ENCODE data around the gene PMF1. TPM values are rescaled to one million over a fixed set of nuclear protein-coding genes. Genes with fewer than 3 reads are reported as not detected.
"Not testable (repeated sequence)": the region's sequence is repeated elsewhere in the genome, so short reads cannot be mapped to it uniquely, and the experiment has no call there.

Gene PMF1
- total RNA-seq, 1 donor from 2014 or later = 83.3 TPM

DNA sequence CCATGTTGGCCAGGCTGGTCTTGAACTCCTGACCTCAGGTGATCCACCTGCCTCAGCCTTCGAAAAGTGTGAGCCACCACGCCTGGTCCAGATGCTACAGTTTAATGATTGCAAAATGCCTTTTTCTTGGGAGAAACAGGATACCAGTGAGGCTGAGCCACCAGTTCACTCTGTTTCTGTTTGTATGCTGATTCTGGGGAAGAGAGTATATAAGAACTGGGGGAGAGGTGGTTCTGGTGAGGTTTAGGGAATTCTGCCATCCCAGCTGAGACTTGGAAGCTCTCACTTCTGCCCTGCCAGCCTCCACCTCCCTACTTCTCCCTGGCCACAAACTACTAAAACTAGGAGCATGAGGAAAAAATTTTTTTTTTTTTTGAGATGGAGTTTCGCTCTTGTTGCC, 8.1 kb upstream of the PMF1 start:
- H3K27me3 Mint-ChIP-seq (ENCODE audit: low read depth) = no peaks in the 10 kb centered on the region
- no peak for DNase-seq (ENCODE audit: low read depth, low spot score)
- TF ChIP-seq, protein P1, sequence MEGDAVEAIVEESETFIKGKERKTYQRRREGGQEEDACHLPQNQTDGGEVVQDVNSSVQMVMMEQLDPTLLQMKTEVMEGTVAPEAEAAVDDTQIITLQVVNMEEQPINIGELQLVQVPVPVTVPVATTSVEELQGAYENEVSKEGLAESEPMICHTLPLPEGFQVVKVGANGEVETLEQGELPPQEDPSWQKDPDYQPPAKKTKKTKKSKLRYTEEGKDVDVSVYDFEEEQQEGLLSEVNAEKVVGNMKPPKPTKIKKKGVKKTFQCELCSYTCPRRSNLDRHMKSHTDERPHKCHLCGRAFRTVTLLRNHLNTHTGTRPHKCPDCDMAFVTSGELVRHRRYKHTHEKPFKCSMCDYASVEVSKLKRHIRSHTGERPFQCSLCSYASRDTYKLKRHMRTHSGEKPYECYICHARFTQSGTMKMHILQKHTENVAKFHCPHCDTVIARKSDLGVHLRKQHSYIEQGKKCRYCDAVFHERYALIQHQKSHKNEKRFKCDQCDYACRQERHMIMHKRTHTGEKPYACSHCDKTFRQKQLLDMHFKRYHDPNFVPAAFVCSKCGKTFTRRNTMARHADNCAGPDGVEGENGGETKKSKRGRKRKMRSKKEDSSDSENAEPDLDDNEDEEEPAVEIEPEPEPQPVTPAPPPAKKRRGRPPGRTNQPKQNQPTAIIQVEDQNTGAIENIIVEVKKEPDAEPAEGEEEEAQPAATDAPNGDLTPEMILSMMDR (conservative IDR thresholded peaks at IDR 0.05) = no peak
- no peaks in the 10 kb centered on the region for H3K9me3 Mint-ChIP-seq
- no peak overlapping the region for H3K27ac Mint-ChIP-seq (ENCODE audit: unreplicated experiment)
- H3K4me3 Mint-ChIP-seq = no peak overlapping the region
- H3K4me1 Mint-ChIP-seq = no peaks in the 10 kb centered on the region
- no peaks in the 10 kb centered on the region for H3K36me3 Mint-ChIP-seq (ENCODE audit: low read depth)

DNA sequence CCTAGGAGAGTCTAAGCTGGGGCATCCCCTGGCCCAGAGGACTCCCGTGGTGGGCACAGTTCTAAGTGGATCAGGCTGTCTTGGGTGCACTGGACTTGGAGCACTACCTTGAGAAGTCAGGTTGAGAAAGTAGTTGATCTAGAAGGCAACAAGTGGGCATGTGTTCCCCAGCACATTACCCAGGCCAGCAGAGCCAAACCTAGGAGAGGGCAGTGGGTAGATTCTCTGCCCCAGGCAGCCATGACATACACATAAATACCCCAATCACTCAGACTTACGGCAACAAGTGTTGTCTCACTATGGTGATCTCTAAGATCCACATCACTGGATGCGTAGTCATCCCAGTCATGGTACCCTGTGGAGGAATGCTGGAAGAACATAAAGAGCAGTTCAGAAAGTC, 1.6 kb upstream of the PMF1 start:
- H3K4me3 Mint-ChIP-seq = peak overlapping the region; percentile 33
- no peaks in the 10 kb centered on the region for H3K9me3 Mint-ChIP-seq
- no peak overlapping the region for H3K27ac Mint-ChIP-seq (ENCODE audit: unreplicated experiment)
- no peak for DNase-seq (ENCODE audit: low read depth, low spot score)
- TF ChIP-seq, protein P1 (conservative IDR thresholded peaks at IDR 0.05) = no peak
- no peaks in the 10 kb centered on the region for H3K27me3 Mint-ChIP-seq (ENCODE audit: low read depth)
- peaks cover 4% of the 10 kb centered on the region for H3K36me3 Mint-ChIP-seq (ENCODE audit: low read depth)
- H3K4me1 Mint-ChIP-seq = peaks cover 24% of the 10 kb centered on the region

DNA sequence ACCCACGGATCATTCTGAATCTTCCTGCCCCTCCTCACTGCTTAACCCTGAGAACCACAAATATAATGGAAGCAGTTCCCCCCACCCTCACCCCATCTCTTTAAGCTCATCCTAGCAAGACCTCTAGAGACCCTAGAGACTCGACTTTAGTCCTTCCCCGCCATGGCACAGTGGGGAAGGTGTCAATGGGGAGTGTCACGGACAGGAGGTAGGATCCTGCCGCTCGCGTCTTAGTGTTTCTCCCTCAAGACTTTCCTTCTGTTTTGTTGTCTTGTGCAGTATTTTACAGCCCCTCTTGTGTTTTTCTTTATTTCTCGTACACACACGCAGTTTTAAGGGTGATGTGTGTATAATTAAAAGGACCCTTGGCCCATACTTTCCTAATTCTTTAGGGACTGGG, 677 bp upstream of the PMF1 start:
- Mint-ChIP-seq H3K9me3 (no peaks in the 10 kb centered on the region), H3K4me1 (peaks cover 24% of the 10 kb centered on the region), H3K27ac (ENCODE audit: unreplicated experiment) (peak overlapping the region; percentile 100), H3K27me3 (ENCODE audit: low read depth) (no peaks in the 10 kb centered on the region), H3K36me3 (ENCODE audit: low read depth) (peaks cover 4% of the 10 kb centered on the region), H3K4me3 (peak overlapping the region; percentile 100)
- TF ChIP-seq, protein P1 (conservative IDR thresholded peaks at IDR 0.05) = no peak
- no peak for DNase-seq (ENCODE audit: low read depth, low spot score)

DNA sequence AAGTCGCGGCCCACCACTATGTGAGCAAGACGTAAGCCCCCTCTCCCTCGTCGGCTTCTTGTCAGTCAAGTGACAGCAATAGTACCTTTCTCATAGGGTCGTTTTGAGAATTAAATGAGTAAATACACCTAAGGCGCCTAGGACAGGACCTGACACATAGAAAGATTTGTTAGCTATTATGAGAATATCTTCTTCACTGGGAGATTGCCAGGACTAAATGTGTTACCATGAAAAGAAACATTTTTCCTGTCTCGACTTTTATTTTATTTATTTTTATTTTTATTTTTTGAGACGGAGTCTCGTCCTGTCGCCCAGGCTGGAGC, 798 bp downstream of the PMF1 start:
- Mint-ChIP-seq H3K36me3 (ENCODE audit: low read depth) (peaks cover 7% of the 10 kb centered on the region), H3K9me3 (no peaks in the 10 kb centered on the region), H3K4me1 (peaks cover 24% of the 10 kb centered on the region), H3K27me3 (ENCODE audit: low read depth) (no peaks in the 10 kb centered on the region), H3K27ac (ENCODE audit: unreplicated experiment) (peak overlapping the region; percentile 100), H3K4me3 (peak overlapping the region; percentile 100)
- DNase-seq (ENCODE audit: low read depth, low spot score) = no peak
- TF ChIP-seq, protein P1 (conservative IDR thresholded peaks at IDR 0.05) = no peak

DNA sequence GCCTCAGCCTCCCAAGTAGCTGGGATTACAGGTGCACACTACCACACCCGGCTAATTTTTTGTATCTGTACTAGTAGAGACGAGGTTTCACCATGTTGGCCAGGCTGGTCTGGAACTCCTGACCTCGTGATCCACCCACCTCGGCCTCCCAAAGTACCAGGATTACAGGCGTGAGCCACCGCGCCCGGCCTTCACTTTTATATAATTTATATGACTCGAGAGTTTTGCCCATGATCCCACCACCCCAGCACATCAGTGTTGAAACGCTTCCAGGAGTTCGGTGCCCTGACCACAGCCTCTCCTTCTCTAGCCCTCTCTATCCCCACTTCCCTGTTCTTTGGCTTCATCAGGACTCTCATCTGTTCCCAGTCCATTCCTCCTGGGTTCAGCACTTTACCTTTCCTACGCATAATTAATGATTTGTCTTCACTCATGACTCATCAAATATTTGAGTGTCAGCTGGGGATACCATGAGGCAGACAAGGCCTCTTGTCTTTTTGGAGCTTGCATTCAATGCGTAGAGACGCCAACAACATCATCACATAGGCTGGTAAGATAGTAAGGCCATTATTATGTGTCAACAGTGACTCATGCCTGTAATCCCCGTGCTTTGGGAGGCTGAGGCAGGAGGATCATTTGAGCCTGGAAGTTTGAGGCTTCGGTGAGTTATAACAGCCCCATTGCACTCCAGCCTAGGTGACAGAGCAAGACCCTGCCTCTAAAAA, 1.4 kb downstream of the PMF1 start:
- H3K36me3 Mint-ChIP-seq (ENCODE audit: low read depth) = peaks cover 7% of the 10 kb centered on the region
- TF ChIP-seq, protein P1 (conservative IDR thresholded peaks at IDR 0.05) = no peak
- H3K9me3 Mint-ChIP-seq = no peaks in the 10 kb centered on the region
- peak overlapping the region; percentile 88 for H3K27ac Mint-ChIP-seq (ENCODE audit: unreplicated experiment)
- peak overlapping the region; percentile 100 for H3K4me3 Mint-ChIP-seq
- peaks cover 24% of the 10 kb centered on the region for H3K4me1 Mint-ChIP-seq
- H3K27me3 Mint-ChIP-seq (ENCODE audit: low read depth) = no peaks in the 10 kb centered on the region
- DNase-seq (ENCODE audit: low read depth, low spot score) = no peak

DNA sequence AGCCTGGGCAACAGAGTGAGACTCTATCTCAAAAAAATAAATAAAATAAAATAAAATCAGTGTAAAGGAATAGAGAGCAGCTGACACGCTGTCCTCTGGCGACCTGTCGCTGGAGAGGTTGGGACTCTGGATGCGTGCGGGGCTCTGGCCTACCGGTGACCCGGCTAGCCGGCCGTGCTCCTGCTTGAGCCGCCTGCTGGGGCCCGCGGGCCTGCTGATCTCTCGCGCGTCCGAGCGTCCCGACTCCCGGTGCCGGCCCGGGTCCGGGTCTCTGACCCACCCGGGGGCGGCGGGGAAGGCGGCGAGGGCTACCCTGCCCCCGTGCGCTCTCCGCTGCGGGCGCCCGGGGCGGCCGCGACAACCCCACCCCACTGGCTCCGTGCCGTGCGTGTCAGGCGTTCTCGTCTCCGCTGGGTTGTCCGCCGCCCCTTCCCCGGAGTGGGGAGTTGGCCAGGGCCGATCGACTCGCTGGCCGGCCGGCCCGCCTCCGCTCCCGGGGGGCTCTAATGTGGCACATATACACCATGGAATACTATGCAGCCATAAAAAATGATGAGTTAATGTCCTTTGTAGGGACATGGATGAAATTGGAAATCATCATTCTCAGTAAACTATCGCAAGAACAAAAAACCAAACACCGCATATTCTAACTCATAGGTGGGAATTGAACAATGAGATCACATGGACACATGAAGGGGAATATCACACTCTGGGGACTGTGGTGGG, 3.7 kb downstream of the PMF1 start:
- not testable (repeated sequence) for H3K9me3 Mint-ChIP-seq, H3K4me3 Mint-ChIP-seq
- H3K36me3 Mint-ChIP-seq (ENCODE audit: low read depth) = peaks cover 12% of the 10 kb centered on the region

More for the DNA sequence above, 3.7 kb downstream of the PMF1 start:
- not testable (repeated sequence) for H3K27ac Mint-ChIP-seq (ENCODE audit: unreplicated experiment); DNase-seq (ENCODE audit: low read depth, low spot score); H3K27me3 Mint-ChIP-seq (ENCODE audit: low read depth)
- peaks cover 24% of the 10 kb centered on the region for H3K4me1 Mint-ChIP-seq

Measured in neural crest cell (in vitro differentiated cells).